SK-N-MC (cell line): Measurements from ENCODE around the gene C1orf115.

Experiments used
- EZH2 ChIP-seq: fragments of 200-600 bp; sonication (generic); IDR thresholded peaks from one replicate; pipeline ENCODE4 v1.6.1; 2017; ENCODE audit warnings: antibody characterized with exemption
- FOXP2 ChIP-seq: optimal IDR thresholded peaks from 2 replicates; pipeline ENCODE3; 2011; ENCODE audit warnings: mild to moderate bottlenecking, moderate library complexity; ENCODE audit not compliant: insufficient read depth; ENCODE audit errors: extremely low read length, control extremely low read depth
- POLR2AphosphoS5 ChIP-seq: IDR thresholded peaks from 2 replicates; pipeline ENCODE4 v1.6.1; 2012; ENCODE audit warnings: mild to moderate bottlenecking, low read depth, low read length, borderline replicate concordance

GRCh38 chr1:220690140-220691052, at the start of gene C1orf115:
- TF ChIP-seq EZH2 (peak; percentile 88), POLR2AphosphoS5 (no peak), FOXP2 (no peak)
